Neural progenitor cell (in vitro differentiated cells): ENCODE results near the gene RALGAPA2.

ENCODE experiments used
- EZH2 ChIP-seq: fragments of 200-600 bp; sonication (generic); IDR thresholded peaks from 2 replicates; pipeline ENCODE4 v1.6.1; 2017; ENCODE audit warnings: antibody characterized with exemption, mild to moderate bottlenecking, moderate library complexity
- EZH2phosphoT487 ChIP-seq: fragments of 200-600 bp; sonication (generic); IDR thresholded peaks from 2 replicates; pipeline ENCODE4 v1.6.1; 2017; ENCODE audit warnings: antibody characterized with exemption
- TF ChIP-seq, protein P1 (sequence below): fragments of 200-600 bp; sonication (generic); IDR thresholded peaks from 2 replicates; pipeline ENCODE4 v1.5.1; 2017; ENCODE audit warnings: antibody characterized with exemption, mild to moderate bottlenecking

DNA sequence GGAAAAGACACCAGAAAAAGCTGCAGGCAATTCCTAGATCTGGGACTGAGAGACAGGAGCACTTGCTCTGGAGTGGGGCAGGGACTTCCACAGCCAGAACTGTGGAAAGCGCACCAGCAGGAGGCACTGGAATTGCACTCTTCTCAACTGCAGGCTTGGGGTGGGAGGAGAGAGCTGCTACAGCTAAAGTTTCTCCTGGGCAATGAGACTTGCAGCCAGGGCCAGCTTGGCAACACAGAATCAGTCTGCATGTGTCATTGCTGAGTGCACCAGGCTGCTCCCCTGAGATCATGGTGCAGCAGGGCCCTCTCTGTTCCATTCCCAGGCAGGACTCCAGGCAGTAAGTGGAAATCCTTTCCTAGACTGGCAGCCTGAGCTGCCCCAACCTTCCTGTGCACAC, 198.7 kb downstream of the RALGAPA2 start:
- TF ChIP-seq, protein P1, sequence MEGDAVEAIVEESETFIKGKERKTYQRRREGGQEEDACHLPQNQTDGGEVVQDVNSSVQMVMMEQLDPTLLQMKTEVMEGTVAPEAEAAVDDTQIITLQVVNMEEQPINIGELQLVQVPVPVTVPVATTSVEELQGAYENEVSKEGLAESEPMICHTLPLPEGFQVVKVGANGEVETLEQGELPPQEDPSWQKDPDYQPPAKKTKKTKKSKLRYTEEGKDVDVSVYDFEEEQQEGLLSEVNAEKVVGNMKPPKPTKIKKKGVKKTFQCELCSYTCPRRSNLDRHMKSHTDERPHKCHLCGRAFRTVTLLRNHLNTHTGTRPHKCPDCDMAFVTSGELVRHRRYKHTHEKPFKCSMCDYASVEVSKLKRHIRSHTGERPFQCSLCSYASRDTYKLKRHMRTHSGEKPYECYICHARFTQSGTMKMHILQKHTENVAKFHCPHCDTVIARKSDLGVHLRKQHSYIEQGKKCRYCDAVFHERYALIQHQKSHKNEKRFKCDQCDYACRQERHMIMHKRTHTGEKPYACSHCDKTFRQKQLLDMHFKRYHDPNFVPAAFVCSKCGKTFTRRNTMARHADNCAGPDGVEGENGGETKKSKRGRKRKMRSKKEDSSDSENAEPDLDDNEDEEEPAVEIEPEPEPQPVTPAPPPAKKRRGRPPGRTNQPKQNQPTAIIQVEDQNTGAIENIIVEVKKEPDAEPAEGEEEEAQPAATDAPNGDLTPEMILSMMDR = no peak
- TF ChIP-seq EZH2 (no peak), EZH2phosphoT487 (no peak)
